Right atrium auricular region (tissue), 2 donors: ENCODE results near the gene WNT2. TPM values are rescaled to one million over a fixed set of nuclear protein-coding genes. Genes with fewer than 3 reads are reported as not detected.

Experiments used
- DNase-seq: peaks from one replicate; pipeline ENCODE4 v3.0.0-alpha.2; 2019; ENCODE audit warnings: low spot score
- H3K27ac ChIP-seq, 2 donors: fragments of 200-600 bp; sonication (generic); 1 replicate in 1 of 2; 2 replicates in 1 of 2; pipeline ENCODE4 v1.5.1; 2016 to 2019
- H3K27me3 ChIP-seq, 2 donors: fragments of 200-600 bp; sonication (generic); one replicate each; pipeline versions ENCODE4 v1.5.1 to v1.6.0; 2017 to 2019
- H3K36me3 ChIP-seq: fragments of 200-600 bp; sonication (generic); one replicate; pipeline ENCODE4 v1.5.1; 2016
- H3K4me1 ChIP-seq, 2 donors: fragments of 200-600 bp; sonication (generic); one replicate each; pipeline versions ENCODE4 v1.5.1 to v1.6.0; 2017 to 2019
- H3K4me3 ChIP-seq, 2 donors: fragments of 200-600 bp; sonication (generic); 1 replicate in 1 of 2; 2 replicates in 1 of 2; pipeline ENCODE4 v1.5.1; 2017 to 2019; ENCODE audit warnings: mild to moderate bottlenecking in 1 of 2, moderate library complexity in 1 of 2
- H3K9me3 ChIP-seq, 2 donors: fragments of 200-600 bp; sonication (generic); one replicate each; pipeline ENCODE4 v1.5.1; 2019
- total RNA-seq, 2 donors: library from RNA; depleted of rRNA; stranded (reverse); fragments of >200 nt; gene quantifications; one replicate each; pipeline ENCODE4 v1.1.0, GENCODE V29; 2016
- TF ChIP-seq, protein P1 (sequence below), 2 donors: fragments of 200-600 bp; sonication (generic); IDR thresholded peaks; one replicate each; pipeline ENCODE4 v1.5.1; 2019; ENCODE audit warnings: antibody characterized with exemption in 2 of 2

WNT2 gene
- total RNA-seq, 2 donors from 2014 or later: 0.19 to 6.5 TPM

DNA sequence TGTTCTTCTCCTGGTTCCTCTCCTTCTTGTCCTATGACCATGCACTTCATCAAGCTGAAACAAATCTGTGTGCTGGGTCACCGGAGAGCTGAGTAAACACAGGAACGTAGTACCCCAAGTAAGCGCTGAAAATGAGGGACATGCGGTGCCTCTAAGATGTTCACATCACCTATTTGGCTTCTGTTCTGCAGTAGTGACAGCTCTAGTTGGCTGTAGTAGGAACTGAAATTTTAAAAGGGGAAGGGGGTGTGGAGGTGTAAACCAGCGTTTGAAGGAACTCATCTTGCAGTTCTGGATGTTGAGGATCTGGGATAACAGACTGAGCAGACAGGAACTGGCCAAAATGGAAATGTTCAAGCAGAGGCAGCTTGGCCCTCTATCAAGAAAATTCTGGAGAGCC, 85.2 kb downstream of the WNT2 start:
- TF ChIP-seq, protein P1, sequence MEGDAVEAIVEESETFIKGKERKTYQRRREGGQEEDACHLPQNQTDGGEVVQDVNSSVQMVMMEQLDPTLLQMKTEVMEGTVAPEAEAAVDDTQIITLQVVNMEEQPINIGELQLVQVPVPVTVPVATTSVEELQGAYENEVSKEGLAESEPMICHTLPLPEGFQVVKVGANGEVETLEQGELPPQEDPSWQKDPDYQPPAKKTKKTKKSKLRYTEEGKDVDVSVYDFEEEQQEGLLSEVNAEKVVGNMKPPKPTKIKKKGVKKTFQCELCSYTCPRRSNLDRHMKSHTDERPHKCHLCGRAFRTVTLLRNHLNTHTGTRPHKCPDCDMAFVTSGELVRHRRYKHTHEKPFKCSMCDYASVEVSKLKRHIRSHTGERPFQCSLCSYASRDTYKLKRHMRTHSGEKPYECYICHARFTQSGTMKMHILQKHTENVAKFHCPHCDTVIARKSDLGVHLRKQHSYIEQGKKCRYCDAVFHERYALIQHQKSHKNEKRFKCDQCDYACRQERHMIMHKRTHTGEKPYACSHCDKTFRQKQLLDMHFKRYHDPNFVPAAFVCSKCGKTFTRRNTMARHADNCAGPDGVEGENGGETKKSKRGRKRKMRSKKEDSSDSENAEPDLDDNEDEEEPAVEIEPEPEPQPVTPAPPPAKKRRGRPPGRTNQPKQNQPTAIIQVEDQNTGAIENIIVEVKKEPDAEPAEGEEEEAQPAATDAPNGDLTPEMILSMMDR (IDR thresholded peaks at IDR 0.05): no peak
- no peaks in the 10 kb centered on the region for H3K4me1 ChIP-seq
- H3K27ac ChIP-seq: no peak overlapping the region
- no peak for DNase-seq
- no peak overlapping the region for H3K4me3 ChIP-seq
- H3K9me3 ChIP-seq: peaks cover 0 to 4% of the 10 kb centered on the region in 2 donors
- H3K36me3 ChIP-seq: no peaks in the 10 kb centered on the region
- H3K27me3 ChIP-seq: no peaks in the 10 kb centered on the region

GRCh38 chr7:117231047-117231359, 91.9 kb downstream of the WNT2 start:
- H3K27me3 ChIP-seq: no peaks in the 10 kb centered on the region
- no peak for DNase-seq
- peaks cover 0 to 4% of the 10 kb centered on the region in 2 donors for H3K9me3 ChIP-seq
- no peak overlapping the region for H3K4me3 ChIP-seq
- H3K27ac ChIP-seq: no peak overlapping the region
- H3K36me3 ChIP-seq: no peaks in the 10 kb centered on the region
- no peaks in the 10 kb centered on the region for H3K4me1 ChIP-seq
- TF ChIP-seq, protein P1 (IDR thresholded peaks at IDR 0.05): no peak

GRCh38 chr7:117230276-117231046, 92.4 kb downstream of the WNT2 start:
- Histone ChIP-seq H3K4me1 (peaks cover 0 to 5% of the 10 kb centered on the region in 2 donors), H3K9me3 (no peaks in the 10 kb centered on the region)

GRCh38 chr7:117229350-117229749, 93.5 kb downstream of the WNT2 start:
- no peak overlapping the region for H3K4me3 ChIP-seq
- H3K36me3 ChIP-seq: no peaks in the 10 kb centered on the region
- H3K27me3 ChIP-seq: no peaks in the 10 kb centered on the region
- no peaks in the 10 kb centered on the region for H3K9me3 ChIP-seq
- DNase-seq: no peak
- no peak overlapping the region for H3K27ac ChIP-seq
- TF ChIP-seq, protein P1 (IDR thresholded peaks at IDR 0.05): no peak
- peaks cover 0 to 6% of the 10 kb centered on the region in 2 donors for H3K4me1 ChIP-seq

More at GRCh38 chr7:117230276-117231046, 92.4 kb downstream of the WNT2 start:
- no peaks in the 10 kb centered on the region for H3K27me3 ChIP-seq
- DNase-seq: no peak
- no peak overlapping the region for H3K27ac ChIP-seq
- no peak overlapping the region for H3K4me3 ChIP-seq
- H3K36me3 ChIP-seq: no peaks in the 10 kb centered on the region
- TF ChIP-seq, protein P1 (IDR thresholded peaks at IDR 0.05): no peak

- H3K4me1 ChIP-seq: peaks cover 0 to 6% of the 10 kb centered on the region in 2 donors
- no peaks in the 10 kb centered on the region for H3K27me3 ChIP-seq
- no peaks in the 10 kb centered on the region for H3K9me3 ChIP-seq
- peaks cover 8% of the 10 kb centered on the region for H3K36me3 ChIP-seq
- no peak overlapping the region for H3K4me3 ChIP-seq
- H3K27ac ChIP-seq: no peak overlapping the region
- TF ChIP-seq, protein P1 (IDR thresholded peaks at IDR 0.05): no peak
- no peak for DNase-seq
Measured at GRCh38 chr7:117227091-117227490, 95.8 kb downstream of the WNT2 start.

- peaks cover 18% of the 10 kb centered on the region for H3K36me3 ChIP-seq
- no peak for DNase-seq
- no peaks in the 10 kb centered on the region for H3K9me3 ChIP-seq
- H3K4me3 ChIP-seq: no peak overlapping the region
- peaks cover 0 to 6% of the 10 kb centered on the region in 2 donors for H3K4me1 ChIP-seq
- TF ChIP-seq, protein P1 (IDR thresholded peaks at IDR 0.05): no peak
- H3K27ac ChIP-seq: no peak overlapping the region
- H3K27me3 ChIP-seq: no peaks in the 10 kb centered on the region
Measured at GRCh38 chr7:117225536-117225935, 97.3 kb downstream of the WNT2 start.
